D721Med (cell line): ENCODE data around the gene ITGA7.

ENCODE experiments used
- DNase-seq: peaks from one replicate; pipeline ENCODE4 v3.0.0; 2011; ENCODE audit warnings: low spot score; ENCODE audit not compliant: insufficient read length
- FAIRE-seq: peaks from 2 replicates; lab custom pipeline; 2011; peaks lifted over from hg19 to GRCh38; lab: Jason Lieb, UNC
- CTCF ChIP-seq: IDR thresholded peaks from 2 replicates; pipeline ENCODE4 v1.5.1; 2012; ENCODE audit warnings: mild to moderate bottlenecking, control low read depth; ENCODE audit not compliant: insufficient read depth; ENCODE audit errors: missing control alignments

Gene ITGA7

GRCh38 chr12:55703901-55704761 is 3.6 kb downstream of the ITGA7 start:
- TF ChIP-seq CTCF = no peak
- no peak for FAIRE-seq
- no peak for DNase-seq

- no peak for TF ChIP-seq CTCF
- FAIRE-seq = no peak
- DNase-seq = no peak
Measured at GRCh38 chr12:55703288-55703687, 4.4 kb downstream of the ITGA7 start.

- no peak for TF ChIP-seq CTCF
- DNase-seq = no peak
- FAIRE-seq = no peak
Measured at GRCh38 chr12:55702861-55703260, 4.8 kb downstream of the ITGA7 start.

- TF ChIP-seq CTCF = no peak
- no peak for DNase-seq
- FAIRE-seq = no peak
Measured at GRCh38 chr12:55700255-55701018, 7.3 kb downstream of the ITGA7 start.

GRCh38 chr12:55699471-55700055 is 8.1 kb downstream of the ITGA7 start:
- no peak for FAIRE-seq
- no peak for DNase-seq
- no peak for TF ChIP-seq CTCF

GRCh38 chr12:55698965-55699364 is 8.7 kb downstream of the ITGA7 start:
- FAIRE-seq (no peak), DNase-seq (no peak)
- TF ChIP-seq CTCF = no peak
